NB4 (cell line): ENCODE results near the gene PCYT1A.

Experiments
- MYC ChIP-seq: IDR thresholded peaks from 2 replicates; pipeline ENCODE4 v1.6.1; 2011; ENCODE audit warnings: low read depth, low read length
- POLR2A ChIP-seq: IDR thresholded peaks from 2 replicates; pipeline ENCODE4 v1.6.1; 2011; ENCODE audit warnings: mild to moderate bottlenecking; ENCODE audit not compliant: insufficient read length; ENCODE audit errors: extremely low read depth
- TF ChIP-seq, protein P1 (sequence below): IDR thresholded peaks from one replicate; pipeline ENCODE4 v1.5.1; 2012; ENCODE audit warnings: low read depth, low read length
- TF ChIP-seq, protein P2 (sequence below): IDR thresholded peaks from 2 replicates; pipeline ENCODE4 v1.6.1; 2011; ENCODE audit warnings: low read depth, low read length

DNA sequence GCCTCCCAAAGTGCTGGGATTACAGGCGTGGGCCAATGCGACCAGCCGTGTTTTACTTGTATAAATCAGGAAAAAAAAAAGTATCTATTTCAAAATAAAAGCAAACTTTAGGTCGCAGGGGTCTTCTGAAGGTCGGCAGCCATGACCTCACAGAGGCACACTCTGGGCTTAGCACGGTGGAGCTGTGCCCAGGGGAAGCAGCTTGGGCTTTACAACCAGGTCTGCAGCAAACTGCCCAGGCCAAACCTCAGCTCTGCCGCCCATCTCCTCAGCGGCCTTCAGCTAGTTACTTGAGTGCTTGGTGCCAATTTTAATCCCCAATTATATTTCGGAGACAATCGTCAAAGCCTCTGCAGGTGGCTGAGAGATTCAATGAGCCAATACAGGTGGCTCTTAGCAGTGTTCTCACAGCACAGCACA is 106.4 kb downstream of the PCYT1A start:
- TF ChIP-seq, protein P1, sequence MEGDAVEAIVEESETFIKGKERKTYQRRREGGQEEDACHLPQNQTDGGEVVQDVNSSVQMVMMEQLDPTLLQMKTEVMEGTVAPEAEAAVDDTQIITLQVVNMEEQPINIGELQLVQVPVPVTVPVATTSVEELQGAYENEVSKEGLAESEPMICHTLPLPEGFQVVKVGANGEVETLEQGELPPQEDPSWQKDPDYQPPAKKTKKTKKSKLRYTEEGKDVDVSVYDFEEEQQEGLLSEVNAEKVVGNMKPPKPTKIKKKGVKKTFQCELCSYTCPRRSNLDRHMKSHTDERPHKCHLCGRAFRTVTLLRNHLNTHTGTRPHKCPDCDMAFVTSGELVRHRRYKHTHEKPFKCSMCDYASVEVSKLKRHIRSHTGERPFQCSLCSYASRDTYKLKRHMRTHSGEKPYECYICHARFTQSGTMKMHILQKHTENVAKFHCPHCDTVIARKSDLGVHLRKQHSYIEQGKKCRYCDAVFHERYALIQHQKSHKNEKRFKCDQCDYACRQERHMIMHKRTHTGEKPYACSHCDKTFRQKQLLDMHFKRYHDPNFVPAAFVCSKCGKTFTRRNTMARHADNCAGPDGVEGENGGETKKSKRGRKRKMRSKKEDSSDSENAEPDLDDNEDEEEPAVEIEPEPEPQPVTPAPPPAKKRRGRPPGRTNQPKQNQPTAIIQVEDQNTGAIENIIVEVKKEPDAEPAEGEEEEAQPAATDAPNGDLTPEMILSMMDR = no peak
- TF ChIP-seq POLR2A (no peak), MYC (no peak)
- TF ChIP-seq, protein P2, sequence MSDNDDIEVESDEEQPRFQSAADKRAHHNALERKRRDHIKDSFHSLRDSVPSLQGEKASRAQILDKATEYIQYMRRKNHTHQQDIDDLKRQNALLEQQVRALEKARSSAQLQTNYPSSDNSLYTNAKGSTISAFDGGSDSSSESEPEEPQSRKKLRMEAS = no peak
